Measurements from ENCODE around the gene OR10H5.
"Not testable (repeated sequence)": the region's sequence is repeated elsewhere in the genome, so short reads cannot be mapped to it uniquely, and the experiment has no call there.

Gene OR10H5

GRCh38 chr19:15834232-15834631 is 46.8 kb downstream of the OR10H5 start:
- not testable (repeated sequence) for H3K9ac ChIP-seq (ENCODE audit: low read length); H3K4me3 ChIP-seq (ENCODE audit: low read depth, low read length); H3K9me3 ChIP-seq (ENCODE audit: control insufficient read depth, insufficient read depth, low read depth, low read length); H3K27ac ChIP-seq (ENCODE audit: low read depth, low read length); H3K36me3 ChIP-seq (ENCODE audit: control insufficient read depth, insufficient read depth, low read length)
- H3K4me1 ChIP-seq (ENCODE audit: control insufficient read depth, insufficient read depth, low read length) = peaks cover 16% of the 10 kb centered on the region
- peaks cover 23% of the 10 kb centered on the region; the same call in 1 of the 2 replicates for H3K27me3 ChIP-seq (ENCODE audit: control insufficient read depth, insufficient read depth, low read length)

GRCh38 chr19:15835565-15836329 is 48.3 kb downstream of the OR10H5 start:
- H3K9ac ChIP-seq (ENCODE audit: low read length) = peak overlapping the region; percentile 95
- peaks cover 19% of the 10 kb centered on the region; the same call in 1 of the 2 replicates for H3K27me3 ChIP-seq (ENCODE audit: control insufficient read depth, insufficient read depth, low read length)
- H3K4me3 ChIP-seq (ENCODE audit: low read depth, low read length) = peak overlapping the region; percentile 74
- H3K9me3 ChIP-seq (ENCODE audit: control insufficient read depth, insufficient read depth, low read depth, low read length); H3K36me3 ChIP-seq (ENCODE audit: control insufficient read depth, insufficient read depth, low read length): not testable (repeated sequence)
- H3K4me1 ChIP-seq (ENCODE audit: control insufficient read depth, insufficient read depth, low read length) = peaks cover 16% of the 10 kb centered on the region
- H3K27ac ChIP-seq (ENCODE audit: low read depth, low read length) = peak overlapping the region; percentile 98

- Histone ChIP-seq H3K4me3 (ENCODE audit: low read depth, low read length) (peak overlapping the region; percentile 74), H3K27me3 (ENCODE audit: control insufficient read depth, insufficient read depth, low read length) (peaks cover 14% of the 10 kb centered on the region; the same call in 1 of the 2 replicates), H3K27ac (ENCODE audit: low read depth, low read length) (peak overlapping the region; percentile 98), H3K4me1 (ENCODE audit: control insufficient read depth, insufficient read depth, low read length) (peaks cover 16% of the 10 kb centered on the region), H3K9me3 (ENCODE audit: control insufficient read depth, insufficient read depth, low read depth, low read length) (no peaks in the 10 kb centered on the region; the same call in 1 of the 2 replicates), H3K36me3 (ENCODE audit: control insufficient read depth, insufficient read depth, low read length) (no peaks in the 10 kb centered on the region), H3K9ac (ENCODE audit: low read length) (peak overlapping the region; percentile 95)
These were observed 49.1 kb downstream of the OR10H5 start for GRCh38 chr19:15836330-15837220.

GRCh38 chr19:15837221-15837731 is 49.8 kb downstream of the OR10H5 start:
- peak overlapping the region; percentile 95 for H3K9ac ChIP-seq (ENCODE audit: low read length)

GRCh38 chr19:15838351-15838750 is 50.9 kb downstream of the OR10H5 start:
- Histone ChIP-seq H3K27ac (ENCODE audit: low read depth, low read length) (no peak overlapping the region), H3K27me3 (ENCODE audit: control insufficient read depth, insufficient read depth, low read length) (peaks cover 11% of the 10 kb centered on the region; the same call in 1 of the 2 replicates), H3K9ac (ENCODE audit: low read length) (no peak overlapping the region), H3K36me3 (ENCODE audit: control insufficient read depth, insufficient read depth, low read length) (no peaks in the 10 kb centered on the region), H3K4me3 (ENCODE audit: low read depth, low read length) (no peak overlapping the region), H3K9me3 (ENCODE audit: control insufficient read depth, insufficient read depth, low read depth, low read length) (no peaks in the 10 kb centered on the region; the same call in 1 of the 2 replicates), H3K4me1 (ENCODE audit: control insufficient read depth, insufficient read depth, low read length) (peaks cover 16% of the 10 kb centered on the region)

More at GRCh38 chr19:15837221-15837731, 49.8 kb downstream of the OR10H5 start:
- H3K4me1 ChIP-seq (ENCODE audit: control insufficient read depth, insufficient read depth, low read length) = peaks cover 16% of the 10 kb centered on the region
- H3K36me3 ChIP-seq (ENCODE audit: control insufficient read depth, insufficient read depth, low read length) = no peaks in the 10 kb centered on the region
- peak overlapping the region; percentile 74 for H3K4me3 ChIP-seq (ENCODE audit: low read depth, low read length)
- H3K27ac ChIP-seq (ENCODE audit: low read depth, low read length) = peak overlapping the region; percentile 98
- peaks cover 14% of the 10 kb centered on the region; the same call in 1 of the 2 replicates for H3K27me3 ChIP-seq (ENCODE audit: control insufficient read depth, insufficient read depth, low read length)
- no peaks in the 10 kb centered on the region; the same call in 1 of the 2 replicates for H3K9me3 ChIP-seq (ENCODE audit: control insufficient read depth, insufficient read depth, low read depth, low read length)

GRCh38 chr19:15839888-15840287 is 52.4 kb downstream of the OR10H5 start:
- Histone ChIP-seq H3K27me3 (ENCODE audit: control insufficient read depth, insufficient read depth, low read length) (peaks cover 11% of the 10 kb centered on the region), H3K4me1 (ENCODE audit: control insufficient read depth, insufficient read depth, low read length) (peaks cover 16% of the 10 kb centered on the region)
- not testable (repeated sequence) for H3K36me3 ChIP-seq (ENCODE audit: control insufficient read depth, insufficient read depth, low read length); H3K9ac ChIP-seq (ENCODE audit: low read length); H3K9me3 ChIP-seq (ENCODE audit: control insufficient read depth, insufficient read depth, low read depth, low read length); H3K27ac ChIP-seq (ENCODE audit: low read depth, low read length); H3K4me3 ChIP-seq (ENCODE audit: low read depth, low read length)

- Histone ChIP-seq H3K4me3 (ENCODE audit: low read depth, low read length) (no peak overlapping the region), H3K9me3 (ENCODE audit: control insufficient read depth, insufficient read depth, low read depth, low read length) (peaks cover 3% of the 10 kb centered on the region; the same call in 1 of the 2 replicates), H3K27me3 (ENCODE audit: control insufficient read depth, insufficient read depth, low read length) (peaks cover 9% of the 10 kb centered on the region), H3K9ac (ENCODE audit: low read length) (no peak overlapping the region), H3K27ac (ENCODE audit: low read depth, low read length) (no peak overlapping the region), H3K36me3 (ENCODE audit: control insufficient read depth, insufficient read depth, low read length) (no peaks in the 10 kb centered on the region), H3K4me1 (ENCODE audit: control insufficient read depth, insufficient read depth, low read length) (peaks cover 13% of the 10 kb centered on the region)
These were observed 53.4 kb downstream of the OR10H5 start for GRCh38 chr19:15840833-15841232.

- Histone ChIP-seq H3K9me3 (ENCODE audit: control insufficient read depth, insufficient read depth, low read depth, low read length) (peaks cover 3% of the 10 kb centered on the region; the same call in 1 of the 2 replicates), H3K27me3 (ENCODE audit: control insufficient read depth, insufficient read depth, low read length) (peaks cover 5% of the 10 kb centered on the region), H3K4me1 (ENCODE audit: control insufficient read depth, insufficient read depth, low read length) (peaks cover 11% of the 10 kb centered on the region), H3K4me3 (ENCODE audit: low read depth, low read length) (no peak overlapping the region), H3K9ac (ENCODE audit: low read length) (no peak overlapping the region), H3K36me3 (ENCODE audit: control insufficient read depth, insufficient read depth, low read length) (no peaks in the 10 kb centered on the region), H3K27ac (ENCODE audit: low read depth, low read length) (no peak overlapping the region)
These were observed 54.6 kb downstream of the OR10H5 start for GRCh38 chr19:15841875-15842569.

- H3K27ac ChIP-seq (ENCODE audit: low read depth, low read length) = no peak overlapping the region
- no peak overlapping the region for H3K9ac ChIP-seq (ENCODE audit: low read length)
- H3K27me3 ChIP-seq (ENCODE audit: control insufficient read depth, insufficient read depth, low read length) = peaks cover 5% of the 10 kb centered on the region
- no peak overlapping the region for H3K4me3 ChIP-seq (ENCODE audit: low read depth, low read length)
- H3K36me3 ChIP-seq (ENCODE audit: control insufficient read depth, insufficient read depth, low read length) = no peaks in the 10 kb centered on the region
- peaks cover 6% of the 10 kb centered on the region for H3K4me1 ChIP-seq (ENCODE audit: control insufficient read depth, insufficient read depth, low read length)
- peaks cover 3% of the 10 kb centered on the region; the same call in 1 of the 2 replicates for H3K9me3 ChIP-seq (ENCODE audit: control insufficient read depth, insufficient read depth, low read depth, low read length)
These were observed 55.9 kb downstream of the OR10H5 start for GRCh38 chr19:15843203-15843893.

- H3K27ac ChIP-seq (ENCODE audit: low read depth, low read length); H3K9ac ChIP-seq (ENCODE audit: low read length); H3K27me3 ChIP-seq (ENCODE audit: control insufficient read depth, insufficient read depth, low read length): not testable (repeated sequence)
These were observed 56.4 kb downstream of the OR10H5 start for GRCh38 chr19:15843894-15844222.

More at GRCh38 chr19:15843894-15844222, 56.4 kb downstream of the OR10H5 start:
- H3K4me3 ChIP-seq (ENCODE audit: low read depth, low read length); H3K9me3 ChIP-seq (ENCODE audit: control insufficient read depth, insufficient read depth, low read depth, low read length); H3K4me1 ChIP-seq (ENCODE audit: control insufficient read depth, insufficient read depth, low read length); H3K36me3 ChIP-seq (ENCODE audit: control insufficient read depth, insufficient read depth, low read length): not testable (repeated sequence)

Data from HUES6 (cell line).